Esophagus muscularis mucosa (tissue), 4 donors: ENCODE measurements around the gene DQX1.

Source experiments
- CTCF ChIP-seq, 3 experiments: fragments of 200-600 bp in 2 of 3; fragments of 450-650 bp in 1 of 3; sonication (generic) in 2 of 3; IDR thresholded peaks; one replicate each; pipeline ENCODE4 v1.5.1; 2017 to 2019; ENCODE audit warnings: antibody characterized with exemption in 3 of 3, mild to moderate bottlenecking in 2 of 3, moderate library complexity in 1 of 3
- EP300 ChIP-seq: sonication (generic); formaldehyde crosslinking; IDR thresholded peaks from one replicate; pipeline ENCODE4 v1.6.1; 2017; ENCODE audit warnings: antibody characterized with exemption
- POLR2A ChIP-seq: fragments of 450-650 bp; IDR thresholded peaks from one replicate; pipeline ENCODE4 v1.6.1; 2017; ENCODE audit warnings: antibody characterized with exemption, moderate library complexity, mild to moderate bottlenecking, low read depth
- POLR2AphosphoS5 ChIP-seq, 2 donors: sonication (generic); formaldehyde crosslinking; IDR thresholded peaks; one replicate each; pipeline ENCODE4 v1.6.1; 2017; ENCODE audit warnings: antibody characterized with exemption in 2 of 2

DNA sequence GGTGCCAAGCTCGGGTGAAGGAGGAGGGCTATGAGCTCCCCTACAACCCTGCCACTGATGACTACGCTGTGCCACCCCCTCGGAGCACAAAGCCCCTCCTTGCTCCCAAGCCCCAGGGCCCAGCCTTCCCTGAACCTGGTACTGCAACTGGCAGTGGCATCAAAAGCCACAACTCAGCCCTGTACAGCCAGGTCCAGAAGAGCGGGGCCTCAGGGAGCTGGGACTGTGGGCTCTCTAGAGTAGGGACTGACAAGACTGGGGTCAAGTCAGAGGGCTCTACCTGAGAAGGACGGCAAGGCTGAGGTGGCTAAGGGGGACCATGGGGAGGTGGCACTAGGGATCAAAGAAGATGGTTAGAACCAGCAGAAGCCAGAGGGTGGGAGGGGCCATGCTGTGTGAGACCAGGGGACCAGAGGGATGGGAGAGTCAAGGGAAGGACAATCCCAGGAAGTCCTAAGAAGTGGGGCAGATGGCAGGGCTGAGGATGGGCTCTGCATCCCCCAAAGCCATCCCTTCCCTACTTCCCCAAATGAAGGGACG is 30.9 kb upstream of the DQX1 start:
- TF ChIP-seq CTCF (IDR thresholded peaks at IDR 0.05) (no peak), EP300 (no peak), POLR2A (no peak), POLR2AphosphoS5 (IDR thresholded peaks at IDR 0.05) (no peak)
